Stimulated activated CD4-positive, alpha-beta T cell treated with anti-CD3 and anti-CD28 coated beads, TNF-alpha, amount 100 ng/mL, for 4 hours (primary cell): Measurements from ENCODE around the gene CLEC16A.

Experiments used
- DNase-seq, 3 experiments: peaks; one replicate each; pipeline ENCODE4 v3.0.0-alpha.2; 2020; ENCODE audit warnings: low read depth in 3 of 3

CLEC16A gene

DNA sequence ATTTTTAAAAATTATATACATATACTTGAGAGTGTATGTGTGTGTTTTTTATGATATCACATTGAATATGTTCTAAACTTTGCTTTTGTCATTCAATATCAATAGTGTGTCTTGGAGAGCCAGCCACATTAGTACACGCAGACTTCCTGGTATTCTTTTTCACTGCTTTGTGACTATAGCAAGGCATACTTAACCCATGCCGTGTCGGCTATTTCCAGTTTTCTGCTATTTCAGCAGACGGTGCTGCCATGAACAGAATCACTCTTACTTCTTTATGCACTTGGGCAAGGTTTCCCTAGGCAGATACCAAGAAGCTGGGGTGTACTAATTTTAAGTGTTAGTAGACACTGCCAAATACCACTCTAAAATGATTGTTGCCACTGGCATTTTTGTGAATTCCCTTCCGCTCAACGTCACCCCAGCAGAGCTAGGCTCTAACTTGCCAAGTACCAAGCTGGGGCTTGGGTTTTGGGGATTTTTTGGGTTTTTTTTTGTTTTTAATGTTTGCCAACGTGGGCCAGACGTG, 176.8 kb downstream of the CLEC16A start:
- DNase-seq = no peak

DNA sequence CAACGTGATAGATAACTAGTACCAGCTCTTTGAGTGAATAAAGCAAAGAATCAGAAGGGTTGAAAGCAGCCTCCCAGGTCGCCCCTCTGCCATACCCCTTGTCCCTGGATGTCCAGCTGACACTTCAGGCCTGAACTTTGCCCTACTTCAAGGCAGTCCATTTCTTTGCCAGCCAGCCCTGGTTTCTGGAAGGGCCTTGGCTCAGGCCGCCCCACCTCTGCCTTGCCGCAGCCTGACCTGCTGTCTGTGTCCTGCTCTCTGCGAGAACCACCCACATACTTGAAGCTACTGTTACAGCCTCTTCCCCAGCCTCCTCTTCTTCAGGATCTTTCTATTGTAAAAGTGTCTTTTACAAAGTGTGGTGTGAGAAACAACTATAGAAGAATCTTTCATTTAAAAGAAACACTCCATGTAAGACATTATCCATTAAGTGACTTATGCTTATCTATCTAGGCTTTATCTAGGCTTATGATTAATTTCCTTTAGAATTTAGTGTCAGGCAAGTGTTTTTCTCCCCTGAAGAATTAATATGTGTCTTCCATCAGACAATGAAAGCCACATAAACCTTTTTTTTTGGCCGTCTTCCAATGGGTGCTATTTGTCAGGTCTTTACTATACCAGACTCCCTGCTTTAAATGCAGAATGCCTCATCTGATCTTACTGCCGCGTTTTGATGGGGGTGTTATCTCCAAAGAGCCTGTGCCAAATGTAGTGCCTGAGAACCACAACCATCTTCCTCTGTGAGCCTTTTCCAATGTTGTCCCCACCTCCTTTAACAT, 177.7 kb downstream of the CLEC16A start:
- no peak for DNase-seq

- DNase-seq = no peak
Measured at GRCh38 chr16:11123666-11124065, 179.3 kb downstream of the CLEC16A start.

GRCh38 chr16:11125936-11126335, 181.6 kb downstream of the CLEC16A start:
- no peak for DNase-seq

DNA sequence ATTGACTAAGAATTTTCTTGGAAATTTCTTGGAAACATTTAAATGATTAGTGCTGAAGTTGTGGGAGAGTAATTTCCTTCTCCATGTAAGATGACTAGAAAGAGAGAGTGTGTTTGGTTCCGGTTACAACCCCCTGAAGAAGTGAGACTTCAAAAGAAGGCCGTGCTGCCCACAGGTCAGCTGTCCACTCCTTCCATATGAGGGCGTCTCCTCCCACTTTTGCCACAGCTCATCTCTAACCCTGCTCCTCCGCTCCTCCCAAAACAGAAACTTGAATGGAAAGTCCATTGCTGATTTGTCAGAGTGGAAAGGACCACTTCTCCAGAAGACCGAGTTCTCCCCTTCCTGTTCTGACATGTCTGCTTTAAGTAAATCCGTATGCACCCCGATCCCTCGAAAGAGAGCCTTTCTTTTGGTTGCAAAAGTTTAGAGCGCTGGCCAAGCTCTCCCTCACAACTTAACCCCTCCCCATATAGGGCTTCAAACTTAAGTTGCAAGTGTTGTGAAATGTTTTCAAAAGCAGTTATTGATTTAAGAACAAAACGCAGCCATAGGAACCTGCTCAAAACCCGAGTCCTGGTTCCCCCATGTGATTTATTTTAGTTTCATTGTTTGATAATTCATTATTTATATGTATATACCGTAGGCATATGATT, 182.2 kb downstream of the CLEC16A start:
- no peak for DNase-seq

- DNase-seq = no peak
Measured at GRCh38 chr16:11127610-11128195, 183.3 kb downstream of the CLEC16A start.

- no peak for DNase-seq
Measured at GRCh38 chr16:11128211-11129141, 184.1 kb downstream of the CLEC16A start.

GRCh38 chr16:11129378-11129781, 185.0 kb downstream of the CLEC16A start:
- no peak for DNase-seq

DNA sequence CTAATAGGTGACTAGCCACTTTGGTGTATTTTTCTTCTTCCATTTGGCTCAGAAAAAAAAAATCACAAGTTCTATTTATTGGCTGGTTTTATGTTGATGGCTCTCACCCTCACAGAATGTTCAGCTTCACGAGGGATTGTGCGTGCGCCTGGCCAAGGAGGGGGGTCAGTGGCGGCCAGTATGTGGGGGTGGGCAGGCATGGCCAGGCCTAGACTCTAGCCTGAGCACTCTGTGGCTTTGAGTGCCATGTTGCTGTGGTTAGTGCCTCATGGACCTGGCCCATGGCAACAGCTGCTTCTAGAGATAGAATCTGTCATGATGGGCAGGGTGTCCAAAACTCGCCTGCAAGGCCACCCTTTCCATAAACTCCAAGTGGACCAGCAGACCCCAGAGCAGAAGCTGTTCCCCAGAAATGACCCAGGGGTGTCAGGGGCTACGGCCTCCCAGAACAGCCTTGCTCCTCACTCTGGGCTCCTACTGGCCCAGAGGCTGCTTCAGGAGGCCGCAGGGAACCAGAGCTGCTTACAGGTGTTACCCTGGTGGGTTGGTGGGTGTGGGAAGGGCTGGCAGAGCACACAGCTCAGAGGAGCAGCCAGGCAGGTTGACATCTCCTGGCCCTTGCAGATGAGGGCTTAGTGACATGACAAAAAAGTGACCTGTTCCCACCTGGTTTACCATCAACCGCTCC, 186.8 kb downstream of the CLEC16A start:
- no peak for DNase-seq

GRCh38 chr16:11131706-11132105, 187.3 kb downstream of the CLEC16A start:
- no peak for DNase-seq

- DNase-seq = no peak
Measured at GRCh38 chr16:11133344-11133943, 189.1 kb downstream of the CLEC16A start.

DNA sequence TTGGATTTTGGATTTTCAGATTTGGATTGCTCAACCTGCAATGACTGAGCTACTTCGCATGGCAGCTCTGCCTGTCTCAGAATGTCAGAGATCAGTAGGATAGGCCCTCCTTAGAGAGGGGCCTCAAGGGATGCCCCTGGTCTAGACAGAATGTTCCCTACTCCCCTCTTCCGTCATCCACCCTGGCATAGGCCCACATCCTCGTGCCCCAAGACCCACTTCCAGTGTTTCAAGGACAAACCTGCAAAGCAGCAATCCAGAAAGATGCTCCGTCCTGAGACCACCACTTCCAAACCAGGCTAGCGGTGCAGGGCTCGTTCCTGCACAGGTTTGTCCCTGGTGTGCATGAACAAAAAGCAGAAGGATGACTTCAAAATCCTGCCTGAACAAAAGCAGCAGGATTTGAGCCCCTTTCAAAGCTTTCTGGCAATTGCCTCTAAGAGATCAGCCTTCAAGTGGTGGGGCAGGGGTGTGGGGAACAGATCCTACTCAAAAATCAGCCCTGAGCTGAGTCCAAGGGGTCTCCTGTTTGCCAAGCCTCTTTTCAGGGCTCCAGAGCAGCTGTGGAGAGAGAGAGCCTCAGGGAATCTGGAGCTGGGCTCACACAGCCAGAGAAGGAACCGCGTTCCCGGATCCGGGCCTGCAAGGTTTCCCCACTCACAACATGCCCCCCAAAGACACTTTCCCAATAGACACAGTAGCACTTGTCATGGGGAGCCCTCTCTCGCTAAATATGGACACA, 190.5 kb downstream of the CLEC16A start:
- no peak for DNase-seq

GRCh38 chr16:11135464-11135973, 191.2 kb downstream of the CLEC16A start:
- no peak for DNase-seq

GRCh38 chr16:11136600-11136999, 192.2 kb downstream of the CLEC16A start:
- no peak for DNase-seq

DNA sequence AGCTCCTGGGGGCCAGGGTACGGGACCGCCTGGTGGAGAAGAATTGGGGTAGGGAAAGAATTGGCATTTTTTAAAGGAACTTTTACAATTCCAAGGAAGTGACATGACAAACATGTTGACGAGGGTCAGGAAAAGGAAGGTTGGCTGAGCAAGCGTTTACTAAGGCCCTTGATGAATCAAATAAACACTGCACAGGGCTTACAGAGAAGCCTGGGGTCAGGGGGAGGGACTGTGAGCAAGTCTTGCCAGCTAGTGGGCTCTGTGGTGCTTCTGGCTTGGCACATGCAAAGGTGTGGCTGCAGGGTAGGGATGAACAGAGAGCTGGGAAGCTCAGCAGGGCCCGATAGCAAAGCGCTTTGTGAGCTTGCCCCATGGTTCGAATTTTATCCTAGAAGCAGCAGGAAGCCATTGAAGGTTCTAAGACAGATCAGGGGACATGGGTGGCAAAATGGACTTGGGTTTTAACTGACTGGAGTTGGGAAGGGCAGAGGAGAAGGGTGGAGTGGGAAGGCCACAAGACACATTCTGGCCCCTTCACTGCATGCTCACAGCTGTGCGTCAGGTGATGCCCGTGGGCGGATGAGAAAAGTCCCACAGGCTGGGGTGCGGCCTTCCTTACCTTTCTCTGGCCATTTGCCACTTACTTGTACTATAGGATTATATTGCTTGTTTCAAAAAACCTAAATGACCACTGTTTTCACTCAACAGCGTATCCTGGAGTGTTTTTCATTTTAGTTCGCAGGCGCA, 193.8 kb downstream of the CLEC16A start:
- no peak for DNase-seq

DNA sequence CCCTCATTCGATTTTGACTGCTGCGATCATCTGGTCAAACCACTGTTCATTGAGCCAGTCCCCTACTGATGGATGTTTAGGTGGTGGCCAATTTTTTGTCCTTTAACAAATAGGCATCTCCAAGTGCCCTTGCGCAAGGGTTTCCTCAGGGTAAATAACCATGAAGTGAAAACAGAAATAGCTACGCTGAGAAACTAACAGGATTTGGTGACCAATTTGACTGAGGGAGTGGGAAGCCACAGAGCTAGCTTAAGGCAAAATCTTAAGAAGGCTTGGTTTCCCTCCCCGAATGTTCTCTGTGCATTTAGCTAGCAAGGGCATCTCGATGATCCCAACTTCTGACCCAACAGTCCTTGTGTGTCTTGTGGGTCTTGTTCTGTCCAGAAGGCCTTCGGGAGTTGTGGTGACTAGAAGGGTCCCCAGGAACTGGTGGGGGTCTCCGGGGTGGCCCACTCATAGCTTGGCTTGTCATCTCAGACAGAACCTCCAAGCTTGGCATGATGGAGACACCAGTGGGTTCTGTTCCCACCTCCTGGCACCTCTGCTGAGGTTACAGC, 194.5 kb downstream of the CLEC16A start:
- DNase-seq = no peak

- no peak for DNase-seq
Measured at GRCh38 chr16:11139326-11140097, 195.1 kb downstream of the CLEC16A start.

DNA sequence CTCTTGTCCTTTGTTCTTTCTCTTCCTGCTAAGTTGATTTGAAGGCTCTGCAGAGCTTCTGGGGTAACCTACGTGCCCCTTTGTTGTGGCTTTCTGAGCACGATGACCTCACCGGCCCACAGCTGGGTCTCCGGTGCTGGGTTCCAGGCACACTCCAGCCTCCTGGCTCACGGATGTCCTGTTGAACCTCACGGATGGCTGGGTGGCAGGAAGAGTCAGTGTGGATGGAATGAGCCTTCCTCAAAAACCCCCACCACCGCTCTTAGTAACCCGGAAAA, 195.7 kb downstream of the CLEC16A start:
- no peak for DNase-seq
